Epithelial cell of prostate (primary cell): ENCODE measurements around the gene THSD4.
A peak's percentile ranks its signal among the peaks of the same experiment; 100 is the strongest.
"Not testable (repeated sequence)": the region's sequence is repeated elsewhere in the genome, so short reads cannot be mapped to it uniquely, and the experiment has no call there.

Experiments
- DNase-seq: peaks from one replicate; pipeline ENCODE4 v3.0.0-alpha.2; 2011; ENCODE audit warnings: low read depth, low spot score
- H3K27ac ChIP-seq: fragments of 450-650 bp; 2 replicates; pipeline ENCODE4 v1.5.1; 2017; ENCODE audit warnings: mild to moderate bottlenecking

THSD4 gene

DNA sequence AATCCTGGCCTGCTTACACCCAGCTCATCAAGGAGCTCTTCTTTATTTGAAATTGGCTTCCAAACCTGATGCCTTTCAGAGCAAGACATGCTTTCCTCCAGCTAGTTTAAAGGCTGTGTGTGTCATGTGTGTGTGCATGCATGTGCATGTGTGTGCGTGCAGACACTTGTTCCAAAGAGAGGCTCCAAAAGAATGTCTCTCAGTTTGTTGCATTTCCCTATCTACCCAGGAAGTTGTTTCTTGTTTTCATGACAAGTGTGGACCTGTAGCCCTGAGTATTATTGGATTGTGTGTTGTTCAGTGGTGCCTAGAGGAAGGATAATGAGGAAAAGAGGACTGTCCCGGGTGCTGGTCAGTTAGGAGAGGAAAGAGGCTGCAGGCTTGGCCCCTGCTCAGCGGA is 240.0 kb downstream of the THSD4 start:
- peak; percentile 77 for DNase-seq
- H3K27ac ChIP-seq: peak overlapping the region; percentile 52

DNA sequence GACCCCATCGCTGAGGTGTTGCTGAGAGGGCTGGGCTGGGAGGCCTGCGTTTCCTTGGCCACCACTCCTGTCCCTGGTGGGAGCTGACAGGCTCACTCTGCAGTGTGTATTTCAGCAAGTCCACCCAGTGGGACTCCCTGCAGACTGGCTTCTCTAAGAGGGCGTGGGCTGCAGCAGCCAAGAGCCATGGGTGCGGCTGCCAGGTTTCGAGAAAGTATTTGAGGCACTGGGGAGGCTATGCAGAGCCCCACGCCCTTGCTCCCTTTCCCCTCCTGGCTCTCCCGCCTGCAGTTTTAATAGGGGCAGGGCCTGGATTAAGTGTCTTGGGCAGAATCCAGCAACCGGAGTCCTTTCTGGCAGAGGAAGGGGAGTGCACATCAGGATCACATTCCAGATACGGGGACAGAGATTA is 242.1 kb downstream of the THSD4 start:
- DNase-seq: no peak
- no peak overlapping the region for H3K27ac ChIP-seq

- DNase-seq: no peak
- no peak overlapping the region for H3K27ac ChIP-seq
These were observed 242.7 kb downstream of the THSD4 start for GRCh38 chr15:71357967-71358366.

GRCh38 chr15:71359246-71359645 is 244.0 kb downstream of the THSD4 start:
- H3K27ac ChIP-seq: no peak overlapping the region
- no peak for DNase-seq

DNA sequence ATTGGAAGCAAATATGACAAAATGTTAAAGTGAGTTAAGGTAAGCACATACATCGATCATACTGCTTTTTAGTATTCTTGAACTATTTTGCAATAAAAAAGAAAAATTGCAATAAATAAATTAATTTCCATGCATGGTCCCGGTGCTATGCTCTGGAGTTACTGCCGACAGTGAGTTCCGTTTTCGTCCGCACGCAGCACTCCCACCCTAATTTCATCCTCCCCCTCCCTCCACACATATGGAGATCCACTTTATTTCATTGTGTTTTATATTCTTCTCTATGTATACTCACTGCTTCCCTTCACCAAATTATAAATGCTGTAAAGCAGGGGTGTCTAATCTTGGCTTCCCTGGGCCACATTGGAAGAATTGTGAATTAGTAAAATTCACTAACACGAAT is 247.3 kb downstream of the THSD4 start:
- DNase-seq: no peak
- H3K27ac ChIP-seq: no peak overlapping the region

DNA sequence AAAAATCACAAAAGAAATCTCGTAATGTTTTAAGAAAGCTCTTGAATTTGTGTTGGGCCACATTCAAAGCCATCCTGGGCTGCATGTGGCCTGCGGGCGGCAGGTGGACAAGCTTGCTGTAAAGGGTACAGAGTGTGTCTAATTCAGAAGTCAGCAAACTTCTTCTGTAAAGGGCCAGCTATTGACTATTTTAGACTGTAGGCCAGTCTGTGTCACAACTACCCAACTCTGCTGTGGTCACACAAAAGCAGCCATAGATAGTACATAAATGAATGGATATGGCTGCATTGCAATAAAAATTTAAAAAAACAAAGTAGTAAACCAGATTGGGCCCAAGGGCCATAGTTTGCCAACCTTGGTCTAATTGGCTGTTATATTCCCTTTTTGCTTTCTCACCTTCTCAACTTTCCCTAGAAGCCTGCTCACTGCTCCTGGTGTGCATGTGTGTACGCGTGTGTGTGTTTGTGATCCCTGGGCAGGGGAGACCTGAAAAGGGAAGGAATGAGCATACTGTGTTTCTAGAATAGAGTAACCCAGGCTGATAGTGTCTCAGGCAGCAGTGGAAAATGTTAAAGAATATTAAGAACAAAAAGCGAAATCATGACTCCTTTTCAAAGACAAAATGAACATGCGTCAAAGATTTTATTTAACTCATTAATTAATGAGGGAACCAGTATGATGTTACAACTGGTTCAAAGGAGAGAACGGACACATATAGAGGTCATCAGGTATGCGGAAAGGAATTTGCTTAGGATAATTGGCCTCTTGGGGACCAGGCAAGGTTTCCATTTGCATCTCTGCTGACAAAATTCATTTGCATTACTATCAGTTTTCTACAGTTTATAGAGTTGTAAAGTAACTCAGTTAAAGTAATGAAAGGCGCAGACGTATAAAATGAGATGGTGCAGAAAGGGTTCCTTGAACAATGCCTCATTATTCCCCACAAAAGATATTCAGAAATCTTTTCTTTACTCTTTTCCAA is 248.0 kb downstream of the THSD4 start:
- H3K27ac ChIP-seq: peak overlapping the region; percentile 42
- no peak for DNase-seq

DNA sequence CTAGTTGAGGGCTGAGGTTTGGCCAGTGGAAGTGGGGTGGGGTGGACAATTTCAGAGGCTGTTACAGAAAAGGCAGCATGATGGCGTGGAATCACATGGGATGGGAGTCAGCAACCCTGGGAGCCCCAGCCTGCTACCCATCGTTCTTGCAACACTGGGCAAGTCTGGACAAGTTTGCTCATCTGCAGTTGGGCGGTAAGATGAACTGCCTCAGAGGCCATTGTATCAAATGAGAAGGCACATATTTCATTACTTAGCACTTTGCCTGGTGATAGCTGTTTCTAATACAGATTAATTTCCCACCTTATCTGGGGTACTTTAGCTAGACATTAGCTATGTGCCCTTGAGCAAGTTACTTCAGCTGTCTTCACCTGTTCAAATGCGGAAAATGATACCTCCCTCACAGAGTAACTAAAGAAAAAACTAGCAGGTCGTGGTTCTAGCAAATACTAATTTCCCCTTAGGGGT is 248.9 kb downstream of the THSD4 start:
- H3K27ac ChIP-seq: peak overlapping the region; percentile 42
- DNase-seq: peak; percentile 73

DNA sequence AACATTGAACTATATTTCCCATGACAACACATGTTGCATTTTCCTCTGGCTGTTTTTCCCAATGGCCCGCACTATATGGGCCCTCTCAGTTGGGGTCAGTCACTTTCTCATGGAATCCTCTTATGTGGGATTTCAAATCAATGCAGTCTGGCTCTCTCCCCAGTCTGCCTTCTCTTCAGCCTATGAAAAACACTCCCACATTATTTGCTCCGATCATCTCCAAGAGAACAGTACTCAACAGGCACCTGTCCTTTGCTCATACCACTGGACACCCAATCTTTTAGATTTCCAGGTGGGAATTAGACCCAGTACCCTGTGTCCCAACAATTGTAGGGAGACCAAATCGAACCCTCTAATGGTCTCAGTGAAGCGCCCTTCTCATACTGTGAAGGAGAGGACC is 251.3 kb downstream of the THSD4 start:
- no peak for DNase-seq
- no peak overlapping the region for H3K27ac ChIP-seq

GRCh38 chr15:71366926-71367325 is 251.7 kb downstream of the THSD4 start:
- DNase-seq: no peak
- no peak overlapping the region for H3K27ac ChIP-seq

GRCh38 chr15:71367737-71368136 is 252.5 kb downstream of the THSD4 start:
- not testable (repeated sequence) for DNase-seq, H3K27ac ChIP-seq

- H3K27ac ChIP-seq, DNase-seq: not testable (repeated sequence)
These were observed 257.5 kb downstream of the THSD4 start for GRCh38 chr15:71372769-71373168.

GRCh38 chr15:71373917-71374316 is 258.6 kb downstream of the THSD4 start:
- no peak for DNase-seq
- H3K27ac ChIP-seq: no peak overlapping the region

DNA sequence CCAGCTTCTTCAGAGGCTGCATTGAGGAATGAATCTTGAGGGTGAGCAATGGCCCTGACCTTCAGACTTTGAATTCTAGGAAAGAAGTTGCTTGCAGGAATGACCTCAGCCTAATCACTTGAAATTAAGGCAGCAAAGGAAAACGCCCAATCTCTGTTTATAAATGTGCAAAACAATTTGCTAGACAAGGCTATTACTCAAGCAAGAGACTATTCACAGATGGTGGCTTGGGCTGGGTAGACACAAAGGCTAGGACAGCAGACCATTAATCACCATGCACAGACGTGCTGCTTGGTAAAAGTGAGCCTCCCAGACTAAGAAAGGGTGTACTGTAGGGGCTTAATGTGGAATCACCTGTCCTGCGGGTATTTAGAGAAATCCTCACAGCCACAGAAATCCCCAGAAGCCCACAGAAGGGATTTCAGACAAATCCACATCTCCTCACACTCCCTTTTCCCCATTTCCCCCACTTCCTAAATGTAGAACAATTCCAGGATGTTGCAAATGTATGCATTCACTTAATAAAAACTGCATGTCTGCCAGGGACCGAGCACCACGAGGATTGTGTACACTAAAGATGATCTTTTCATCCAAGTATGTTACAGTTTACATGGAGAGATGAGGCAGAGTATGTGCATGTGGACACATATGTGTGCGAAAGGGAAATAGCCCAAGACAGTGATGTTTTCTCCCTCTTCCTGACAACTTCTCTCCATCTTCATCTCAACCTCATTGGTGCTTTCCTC is 259.5 kb downstream of the THSD4 start:
- no peak for DNase-seq
- H3K27ac ChIP-seq: no peak overlapping the region

GRCh38 chr15:71375934-71376333 is 260.7 kb downstream of the THSD4 start:
- no peak for DNase-seq
- H3K27ac ChIP-seq: no peak overlapping the region

DNA sequence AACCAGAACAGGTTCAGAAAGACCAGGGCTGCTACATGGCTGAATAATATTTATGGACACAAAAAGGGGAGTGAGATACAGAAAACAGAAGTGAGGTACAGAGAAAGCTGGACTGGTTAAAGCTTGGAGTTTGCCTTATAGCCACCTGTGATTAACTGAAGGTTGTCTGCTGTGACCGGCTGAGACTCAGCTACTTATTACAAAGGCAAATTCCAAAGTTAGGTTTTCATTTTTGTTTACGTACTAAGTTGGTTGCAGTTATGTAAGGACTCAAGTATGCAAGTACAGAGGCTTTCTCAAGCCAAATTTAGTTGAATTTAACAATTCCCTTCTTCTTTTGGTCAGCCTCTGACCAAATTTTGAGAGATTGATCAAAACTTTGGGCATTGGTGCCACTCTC is 264.6 kb downstream of the THSD4 start:
- no peak for DNase-seq
- H3K27ac ChIP-seq: no peak overlapping the region

GRCh38 chr15:71380345-71380744 is 265.1 kb downstream of the THSD4 start:
- no peak for DNase-seq
- no peak overlapping the region for H3K27ac ChIP-seq

- DNase-seq: no peak
- no peak overlapping the region for H3K27ac ChIP-seq
These were observed 269.2 kb downstream of the THSD4 start for GRCh38 chr15:71384501-71384900.

DNA sequence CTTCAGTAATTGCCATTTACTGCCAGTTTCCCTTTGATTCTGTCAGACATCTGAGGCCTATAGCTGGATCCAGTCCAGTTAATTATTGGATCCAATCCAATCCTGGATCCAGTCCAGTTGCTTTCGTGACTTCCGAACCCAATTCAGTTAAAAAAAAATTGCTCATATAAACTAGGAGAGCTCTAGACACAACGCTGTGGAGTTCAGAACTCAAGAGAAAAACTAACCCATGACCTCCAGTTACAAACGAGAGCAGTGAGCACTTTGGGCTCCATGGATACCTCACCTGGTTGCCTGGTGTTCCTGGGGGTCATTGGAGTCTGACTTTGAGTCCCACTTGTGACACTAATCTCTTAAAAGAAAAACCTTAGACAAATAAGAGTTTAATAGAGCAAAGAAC is 269.8 kb downstream of the THSD4 start:
- DNase-seq: no peak
- H3K27ac ChIP-seq: no peak overlapping the region

DNA sequence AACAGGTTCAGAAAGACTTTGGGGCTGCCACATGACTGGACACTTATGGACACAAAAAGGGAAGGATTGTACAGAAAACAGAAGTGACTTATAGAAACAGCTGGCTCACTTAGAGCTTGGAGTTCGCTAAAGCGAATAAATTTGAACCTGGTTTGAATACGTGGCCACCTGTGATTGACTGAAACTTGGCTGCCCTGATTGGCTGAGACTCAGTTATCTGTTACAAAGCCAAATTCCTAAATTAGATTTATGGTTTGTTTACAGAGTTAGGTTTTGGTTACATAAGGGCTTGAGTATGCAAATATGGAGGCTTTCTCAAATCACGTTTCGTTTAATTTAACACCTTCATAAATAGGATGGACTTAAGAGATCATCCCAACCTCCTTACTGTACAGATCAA is 270.2 kb downstream of the THSD4 start:
- no peak for DNase-seq
- no peak overlapping the region for H3K27ac ChIP-seq

- DNase-seq: no peak
These were observed 270.7 kb downstream of the THSD4 start for GRCh38 chr15:71386005-71386404.

More at GRCh38 chr15:71386005-71386404, 270.7 kb downstream of the THSD4 start:
- no peak overlapping the region for H3K27ac ChIP-seq
